ENCODE measurements around the gene OR6S1. TPM values are rescaled to one million over a fixed set of nuclear protein-coding genes. Genes with fewer than 3 reads are reported as not detected.

Gene OR6S1
- total and polyA plus RNA-seq, 10 of the 15 experiments (the other 5 are each of a cell fraction or from before 2014, with no cell fraction given) = 0.22 to 0.67 (median 0.43) TPM; not detected in 4

DNA sequence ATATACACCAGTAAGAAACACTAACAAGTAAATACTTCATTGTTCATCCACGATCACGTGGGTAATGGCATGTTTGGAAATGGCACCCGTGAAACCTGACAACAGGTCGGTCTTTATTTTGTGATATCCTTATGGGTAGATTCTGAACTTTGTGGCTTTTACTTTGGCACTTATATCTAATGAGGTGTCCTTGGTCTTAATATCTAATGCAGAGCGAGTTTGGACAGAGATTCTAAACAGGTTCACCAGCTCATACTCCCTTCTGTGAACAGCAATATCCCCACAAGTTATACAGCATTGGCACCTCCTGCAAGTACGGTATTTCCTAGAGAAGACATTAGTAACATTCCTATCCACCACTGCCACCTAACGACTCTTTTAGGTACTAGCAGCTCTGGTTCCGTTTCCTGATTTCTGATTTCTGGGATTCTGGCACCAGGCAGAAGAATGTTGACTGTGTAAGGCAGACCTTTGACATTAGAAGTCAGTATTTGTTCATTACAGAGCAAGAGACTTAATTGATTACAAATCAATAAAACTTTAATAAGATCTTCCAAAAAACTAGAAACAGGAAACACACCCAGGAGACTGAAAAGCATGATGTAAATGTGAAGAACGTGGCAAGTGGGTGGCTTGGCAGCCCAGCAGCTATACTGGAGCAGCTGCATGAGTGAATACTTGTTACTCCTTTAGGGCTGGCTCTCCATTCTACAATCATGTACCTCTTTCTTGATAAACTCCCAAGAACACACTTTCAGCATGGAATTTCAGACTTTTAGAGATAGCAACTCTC, 49.6 kb upstream of the OR6S1 start (continued):
- TF ChIP-seq HCFC1 (IDR thresholded peaks at IDR 0.05; ENCODE audit: low read length) (peak; percentile 18; the same call in 1 of the 2 replicates), CBX3 (IDR thresholded peaks at IDR 0.05; ENCODE audit: borderline replicate concordance, low read depth) (no peak), KDM1A (IDR thresholded peaks at IDR 0.05; ENCODE audit: borderline replicate concordance) (no peak), POLR2A (IDR thresholded peaks at IDR 0.05; ENCODE audit: low read depth, low read length) (no peak), ZNF274 (IDR thresholded peaks at IDR 0.05; ENCODE audit: insufficient read depth, insufficient read length) (no peak), SMAD5 (IDR thresholded peaks at IDR 0.05; ENCODE audit: low read depth) (no peak), LARP7 (IDR thresholded peaks at IDR 0.05) (no peak), ZBTB33 (IDR thresholded peaks at IDR 0.05) (no peak), ZNF207 (IDR thresholded peaks at IDR 0.05; ENCODE audit: borderline replicate concordance) (no peak), POU2F2 (IDR thresholded peaks at IDR 0.05; ENCODE audit: borderline replicate concordance, low read depth, low read length) (no peak), TCF3 (IDR thresholded peaks at IDR 0.05; ENCODE audit: borderline replicate concordance, insufficient read depth, low read depth, low read length) (no peak), SRF (IDR thresholded peaks at IDR 0.05; ENCODE audit: low read depth in 2 of 2, low read length in 2 of 2) (no peak), CEBPB (IDR thresholded peaks at IDR 0.05; ENCODE audit: borderline replicate concordance in 1 of 2, low read depth in 2 of 2, low read length in 2 of 2) (no peak), MXI1 (IDR thresholded peaks at IDR 0.05; ENCODE audit: low read depth, low read length) (no peak), SPI1 (IDR thresholded peaks at IDR 0.05; ENCODE audit: borderline replicate concordance, insufficient read depth, low read depth, low read length) (no peak), IKZF1 (conservative IDR thresholded peaks at IDR 0.05) (peak; percentile 54), USF2 (IDR thresholded peaks at IDR 0.05; ENCODE audit: borderline replicate concordance, low read depth, low read length) (no peak; the same call in 1 of the 2 replicates)
- TF ChIP-seq, protein P1, sequence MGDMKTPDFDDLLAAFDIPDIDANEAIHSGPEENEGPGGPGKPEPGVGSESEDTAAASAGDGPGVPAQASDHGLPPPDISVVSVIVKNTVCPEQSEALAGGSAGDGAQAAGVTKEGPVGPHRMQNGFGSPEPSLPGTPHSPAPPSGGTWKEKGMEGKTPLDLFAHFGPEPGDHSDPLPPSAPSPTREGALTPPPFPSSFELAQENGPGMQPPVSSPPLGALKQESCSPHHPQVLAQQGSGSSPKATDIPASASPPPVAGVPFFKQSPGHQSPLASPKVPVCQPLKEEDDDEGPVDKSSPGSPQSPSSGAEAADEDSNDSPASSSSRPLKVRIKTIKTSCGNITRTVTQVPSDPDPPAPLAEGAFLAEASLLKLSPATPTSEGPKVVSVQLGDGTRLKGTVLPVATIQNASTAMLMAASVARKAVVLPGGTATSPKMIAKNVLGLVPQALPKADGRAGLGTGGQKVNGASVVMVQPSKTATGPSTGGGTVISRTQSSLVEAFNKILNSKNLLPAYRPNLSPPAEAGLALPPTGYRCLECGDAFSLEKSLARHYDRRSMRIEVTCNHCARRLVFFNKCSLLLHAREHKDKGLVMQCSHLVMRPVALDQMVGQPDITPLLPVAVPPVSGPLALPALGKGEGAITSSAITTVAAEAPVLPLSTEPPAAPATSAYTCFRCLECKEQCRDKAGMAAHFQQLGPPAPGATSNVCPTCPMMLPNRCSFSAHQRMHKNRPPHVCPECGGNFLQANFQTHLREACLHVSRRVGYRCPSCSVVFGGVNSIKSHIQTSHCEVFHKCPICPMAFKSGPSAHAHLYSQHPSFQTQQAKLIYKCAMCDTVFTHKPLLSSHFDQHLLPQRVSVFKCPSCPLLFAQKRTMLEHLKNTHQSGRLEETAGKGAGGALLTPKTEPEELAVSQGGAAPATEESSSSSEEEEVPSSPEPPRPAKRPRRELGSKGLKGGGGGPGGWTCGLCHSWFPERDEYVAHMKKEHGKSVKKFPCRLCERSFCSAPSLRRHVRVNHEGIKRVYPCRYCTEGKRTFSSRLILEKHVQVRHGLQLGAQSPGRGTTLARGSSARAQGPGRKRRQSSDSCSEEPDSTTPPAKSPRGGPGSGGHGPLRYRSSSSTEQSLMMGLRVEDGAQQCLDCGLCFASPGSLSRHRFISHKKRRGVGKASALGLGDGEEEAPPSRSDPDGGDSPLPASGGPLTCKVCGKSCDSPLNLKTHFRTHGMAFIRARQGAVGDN (IDR thresholded peaks at IDR 0.05) = no peak
- TF ChIP-seq, protein P2, sequence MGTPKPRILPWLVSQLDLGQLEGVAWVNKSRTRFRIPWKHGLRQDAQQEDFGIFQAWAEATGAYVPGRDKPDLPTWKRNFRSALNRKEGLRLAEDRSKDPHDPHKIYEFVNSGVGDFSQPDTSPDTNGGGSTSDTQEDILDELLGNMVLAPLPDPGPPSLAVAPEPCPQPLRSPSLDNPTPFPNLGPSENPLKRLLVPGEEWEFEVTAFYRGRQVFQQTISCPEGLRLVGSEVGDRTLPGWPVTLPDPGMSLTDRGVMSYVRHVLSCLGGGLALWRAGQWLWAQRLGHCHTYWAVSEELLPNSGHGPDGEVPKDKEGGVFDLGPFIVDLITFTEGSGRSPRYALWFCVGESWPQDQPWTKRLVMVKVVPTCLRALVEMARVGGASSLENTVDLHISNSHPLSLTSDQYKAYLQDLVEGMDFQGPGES (IDR thresholded peaks at IDR 0.05) = no peak
- TF ChIP-seq, protein P3, sequence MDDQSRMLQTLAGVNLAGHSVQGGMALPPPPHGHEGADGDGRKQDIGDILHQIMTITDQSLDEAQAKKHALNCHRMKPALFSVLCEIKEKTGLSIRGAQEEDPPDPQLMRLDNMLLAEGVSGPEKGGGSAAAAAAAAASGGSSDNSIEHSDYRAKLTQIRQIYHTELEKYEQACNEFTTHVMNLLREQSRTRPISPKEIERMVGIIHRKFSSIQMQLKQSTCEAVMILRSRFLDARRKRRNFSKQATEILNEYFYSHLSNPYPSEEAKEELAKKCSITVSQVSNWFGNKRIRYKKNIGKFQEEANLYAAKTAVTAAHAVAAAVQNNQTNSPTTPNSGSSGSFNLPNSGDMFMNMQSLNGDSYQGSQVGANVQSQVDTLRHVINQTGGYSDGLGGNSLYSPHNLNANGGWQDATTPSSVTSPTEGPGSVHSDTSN (IDR thresholded peaks at IDR 0.05; ENCODE audit: insufficient replicate concordance, low read depth, low read length) = no peak

Measured in GM12878 (cell line).